ENCODE data around the gene UNC45A.

GRCh38 chr15:90982135-90982534 is 47.0 kb downstream of the UNC45A start:
- TF ChIP-seq CTCF (IDR thresholded peaks at IDR 0.05 in 8 of 11, conservative IDR thresholded peaks at IDR 0.05 in 3 of 11), result no peak
- no peak for TF ChIP-seq POLR2A (IDR thresholded peaks at IDR 0.05)
- no peak for TF ChIP-seq POLR2AphosphoS5 (IDR thresholded peaks at IDR 0.05)
